ENCODE data around the gene SLC25A5. TPM values are rescaled to one million over a fixed set of nuclear protein-coding genes. Genes with fewer than 3 reads are reported as not detected.
"Not testable (repeated sequence)": the region's sequence is repeated elsewhere in the genome, so short reads cannot be mapped to it uniquely, and the experiment has no call there.

SLC25A5 gene
- polyA plus RNA-seq, 3 donors: 177 to 511 (median 346) TPM

DNA sequence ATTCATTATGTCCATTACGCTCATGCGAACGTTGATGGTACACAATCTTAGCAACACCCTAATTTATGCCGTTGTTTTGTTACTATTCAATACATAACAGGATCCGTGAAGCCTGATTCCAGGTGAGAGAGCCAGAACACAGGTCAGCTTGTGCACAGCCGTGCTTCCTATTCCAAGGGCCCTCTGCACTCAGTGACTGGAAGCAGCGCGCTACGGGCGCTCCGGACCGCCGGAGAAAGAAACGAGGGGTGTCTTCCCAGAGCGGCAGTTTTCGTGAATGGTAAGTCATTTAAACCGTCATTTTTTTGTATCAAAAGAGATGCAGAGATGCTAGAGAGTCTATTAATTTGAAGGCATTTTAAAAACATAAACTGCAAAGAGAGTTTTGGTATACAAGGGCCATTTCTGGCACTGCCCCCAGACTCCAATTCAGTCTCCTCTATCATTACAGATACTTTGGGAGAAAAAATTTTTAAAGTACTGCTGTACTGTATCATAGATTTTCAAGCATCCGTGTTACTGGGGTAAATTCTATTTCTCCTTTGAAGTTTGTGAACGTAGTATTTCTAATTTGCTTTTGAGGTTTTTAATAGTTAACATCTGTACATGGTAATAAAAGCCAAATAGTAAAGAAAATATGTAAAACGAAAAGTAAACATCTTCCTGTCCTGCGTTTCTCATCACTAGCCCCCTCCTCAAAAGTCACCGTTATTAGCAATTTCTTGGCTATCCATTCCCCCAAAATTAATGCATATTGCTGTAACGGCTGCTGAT, 6.6 kb downstream of the SLC25A5 start:
- WGBS, 3 donors: 81 to 89% (median 87%) methylated on average over 23 of the region's 23 CpGs

DNA sequence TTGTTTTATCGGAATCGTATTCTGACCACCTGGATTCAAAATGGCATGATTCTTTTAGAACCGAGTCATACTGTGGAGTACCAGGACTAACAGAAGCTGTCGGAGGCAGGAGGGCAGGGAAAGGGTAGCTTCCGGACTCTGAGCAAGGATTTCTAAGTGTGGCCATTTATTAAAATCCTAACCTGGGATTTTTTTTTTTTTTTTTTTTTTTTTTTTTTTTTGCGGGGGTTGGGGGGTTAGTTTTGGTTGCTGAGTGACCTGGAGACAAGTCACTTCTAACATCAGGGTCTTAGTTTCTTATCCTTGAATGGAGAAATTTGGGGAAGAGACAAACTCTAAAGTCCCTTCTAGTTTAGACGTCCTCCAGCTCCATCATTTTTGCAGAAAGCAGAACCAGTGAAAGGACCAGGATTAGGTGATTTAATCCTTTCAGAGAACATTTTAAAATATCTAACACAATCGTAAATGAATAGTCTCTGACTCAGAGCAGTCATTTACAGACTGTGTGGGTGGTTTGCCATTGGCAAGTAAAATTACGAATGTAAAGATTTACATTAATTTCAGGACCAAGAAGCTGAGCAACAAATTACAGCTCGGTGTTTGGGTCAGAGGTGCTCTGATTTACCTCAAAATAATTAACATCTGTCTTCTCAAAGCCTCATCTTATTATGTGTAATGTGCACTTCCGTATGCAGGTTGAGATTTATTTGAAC, 7.3 kb downstream of the SLC25A5 start:
- 76 to 79% (median 76%) methylated on average over 10 to 11 of the region's 11 CpGs for WGBS, 3 donors
- no peak overlapping the region for H3K27ac ChIP-seq (ENCODE audit: low read depth, low read length)

More for the DNA sequence above, 6.6 kb downstream of the SLC25A5 start:
- H3K27ac ChIP-seq (ENCODE audit: low read depth, low read length): no peak overlapping the region

DNA sequence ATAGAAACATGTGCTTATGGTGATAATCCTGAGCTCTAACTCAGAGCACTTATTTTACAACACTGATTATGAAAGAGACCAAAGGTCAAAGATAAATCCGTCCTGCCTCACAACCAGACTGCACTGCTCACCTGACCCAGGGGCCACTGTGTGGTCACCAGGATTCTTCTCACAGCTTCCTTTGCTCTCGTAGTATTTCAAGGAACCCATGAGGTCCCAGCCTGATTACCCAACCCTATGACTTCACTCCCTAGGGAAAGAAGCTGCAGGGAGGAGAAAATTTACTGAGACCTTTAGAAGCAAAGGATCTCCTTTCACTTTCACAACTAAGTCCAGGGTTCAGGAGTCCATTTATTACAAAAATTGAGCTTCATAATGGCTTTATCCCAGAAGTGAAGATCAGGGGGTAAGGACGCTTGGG, 9.6 kb downstream of the SLC25A5 start:
- H3K27ac ChIP-seq (ENCODE audit: low read depth, low read length): no peak overlapping the region
- 20 to 30% (median 29%) methylated on average over 3 of the region's 3 CpGs for WGBS, 3 donors

DNA sequence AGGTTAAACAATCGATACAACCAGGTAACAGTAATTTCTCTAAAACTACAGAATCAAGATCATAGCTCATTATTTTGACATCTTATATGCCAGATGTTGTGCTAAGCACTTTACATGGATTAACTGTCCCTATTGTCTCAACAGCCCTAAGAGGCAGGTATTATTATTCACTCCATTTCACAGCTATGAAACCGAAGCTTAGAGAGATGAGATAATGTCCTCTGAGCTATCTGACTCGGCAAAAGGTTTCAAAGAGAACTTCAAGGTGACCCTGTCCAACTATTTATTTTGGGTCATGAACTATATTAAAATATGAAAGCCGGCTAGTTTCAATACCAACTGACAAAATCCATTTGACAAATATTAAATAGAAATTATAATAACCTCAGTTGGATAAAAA, 10.3 kb downstream of the SLC25A5 start:
- H3K27ac ChIP-seq (ENCODE audit: low read depth, low read length): no peak overlapping the region
- 52 to 85% (median 85%) methylated on average over 4 of the region's 4 CpGs for WGBS, 3 donors

DNA sequence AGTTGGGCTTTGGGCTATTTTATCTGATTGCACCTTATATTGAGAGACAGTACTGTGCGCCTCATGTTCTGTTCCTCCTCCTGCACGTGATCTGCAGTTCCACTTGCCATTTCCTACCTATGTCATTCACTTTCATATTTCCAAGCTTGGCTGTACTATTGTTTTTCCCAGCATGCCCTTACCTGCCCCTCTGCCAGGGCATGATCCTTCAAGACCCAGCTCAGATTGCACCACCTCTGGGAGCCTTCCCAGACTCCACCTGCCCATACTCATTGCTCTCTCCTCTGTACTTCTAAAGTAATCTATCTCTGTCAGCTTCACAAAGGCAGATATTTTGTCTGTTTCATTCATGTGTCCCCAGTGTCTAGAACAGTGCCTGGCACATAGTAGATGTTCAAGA, 11.6 kb downstream of the SLC25A5 start:
- 72 to 89% (median 72%) methylated on average over 2 of the region's 2 CpGs for WGBS, 3 donors
- no peak overlapping the region for H3K27ac ChIP-seq (ENCODE audit: low read depth, low read length)

DNA sequence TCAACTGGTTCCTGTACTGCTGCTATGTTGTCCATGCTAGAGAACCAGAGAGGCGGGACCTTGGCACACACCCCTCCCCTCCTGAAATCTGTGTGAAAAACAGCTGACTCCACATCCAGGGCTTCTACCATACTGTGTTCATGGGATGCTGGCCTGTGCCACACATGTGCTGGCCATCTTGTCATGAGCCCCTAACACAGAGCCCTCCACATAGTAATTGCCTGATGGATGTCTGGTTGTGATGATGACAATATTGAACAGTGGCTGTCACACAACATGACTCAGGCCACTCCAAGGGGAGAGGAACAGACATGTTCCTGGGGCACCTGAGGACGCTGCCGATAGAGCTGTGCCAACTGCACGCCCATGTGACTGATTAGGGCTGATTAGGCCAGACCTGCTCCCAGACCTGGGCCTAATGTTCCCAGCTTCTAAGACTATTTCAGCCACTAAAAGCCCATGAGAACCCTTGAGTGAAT, 13.1 kb downstream of the SLC25A5 start:
- H3K27ac ChIP-seq (ENCODE audit: low read depth, low read length): no peak overlapping the region
- 27 to 78% (median 76%) methylated on average over 4 of the region's 4 CpGs for WGBS, 3 donors

DNA sequence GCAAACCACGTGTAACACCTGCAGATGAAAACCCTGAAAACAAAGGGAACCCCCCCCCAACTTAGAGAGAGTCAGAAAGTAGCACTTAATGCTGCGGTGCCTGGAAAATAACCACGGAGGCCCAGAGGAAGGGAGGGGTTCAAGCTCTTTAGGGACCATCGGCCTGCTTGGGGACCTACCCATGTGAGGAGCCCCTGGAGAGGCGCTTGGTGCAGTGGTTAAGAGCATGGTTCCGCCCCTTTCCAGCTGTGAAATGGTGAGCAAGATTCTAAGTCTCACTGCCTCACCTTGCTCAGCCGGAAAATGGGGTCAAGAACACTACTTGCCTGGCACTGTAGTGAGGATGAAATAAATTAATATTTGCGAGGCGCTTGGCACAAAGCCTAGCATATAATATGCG, 13.8 kb downstream of the SLC25A5 start:
- WGBS, 3 donors: 40 to 62% (median 52%) methylated on average over 10 of the region's 10 CpGs
- H3K27ac ChIP-seq (ENCODE audit: low read depth, low read length): no peak overlapping the region

DNA sequence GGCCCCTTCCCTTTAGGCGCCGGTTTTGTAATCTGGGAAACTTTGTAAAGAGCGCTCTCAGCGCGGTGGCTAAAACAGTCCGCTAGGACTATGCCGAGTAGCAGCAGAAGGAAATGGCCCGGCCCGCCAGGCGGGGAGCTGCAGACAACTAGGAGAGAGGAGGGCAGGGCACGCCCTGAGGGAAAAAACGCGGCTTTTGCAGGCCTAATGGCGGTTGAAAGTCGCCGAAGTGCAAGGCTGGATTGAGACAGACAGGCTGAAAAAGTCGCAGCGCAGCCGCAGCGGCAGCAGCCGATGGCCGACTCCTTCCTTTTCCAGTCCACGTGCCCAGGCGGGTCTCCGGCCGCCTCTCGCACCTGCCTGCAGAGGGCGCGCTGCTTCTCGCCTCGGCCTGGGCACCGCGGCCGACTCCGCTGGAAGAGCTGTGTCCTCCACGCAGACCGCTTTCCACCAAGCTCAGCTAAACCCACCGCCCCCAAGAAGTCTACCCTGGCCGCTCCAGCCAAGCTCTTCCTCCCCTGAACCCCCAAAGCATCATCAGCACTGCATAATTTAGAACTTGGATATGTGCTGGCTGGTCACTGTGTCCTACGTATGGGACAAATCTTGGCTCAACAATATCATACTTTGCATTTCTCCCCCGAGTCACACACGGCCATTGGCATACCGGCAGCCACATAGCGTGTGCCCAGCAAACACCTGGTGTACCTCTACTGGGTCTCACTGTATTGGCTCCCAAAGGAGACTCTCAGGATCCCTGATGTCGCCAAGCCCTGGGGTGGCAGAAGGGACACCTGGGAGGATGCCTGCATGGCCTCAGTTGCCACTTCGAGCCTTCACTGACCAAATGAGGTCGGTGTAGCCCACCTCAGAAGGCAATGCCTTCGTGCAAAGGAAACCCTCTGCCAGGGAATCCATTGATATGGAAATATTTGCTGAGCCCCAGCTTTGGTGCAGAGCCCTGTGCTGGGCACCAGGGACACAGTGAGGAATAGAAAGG, 14.5 kb downstream of the SLC25A5 start:
- 10 to 41% (median 14%) methylated on average over 46 to 48 of the region's 48 CpGs for WGBS, 3 donors
- H3K27ac ChIP-seq (ENCODE audit: low read depth, low read length): no peak overlapping the region

DNA sequence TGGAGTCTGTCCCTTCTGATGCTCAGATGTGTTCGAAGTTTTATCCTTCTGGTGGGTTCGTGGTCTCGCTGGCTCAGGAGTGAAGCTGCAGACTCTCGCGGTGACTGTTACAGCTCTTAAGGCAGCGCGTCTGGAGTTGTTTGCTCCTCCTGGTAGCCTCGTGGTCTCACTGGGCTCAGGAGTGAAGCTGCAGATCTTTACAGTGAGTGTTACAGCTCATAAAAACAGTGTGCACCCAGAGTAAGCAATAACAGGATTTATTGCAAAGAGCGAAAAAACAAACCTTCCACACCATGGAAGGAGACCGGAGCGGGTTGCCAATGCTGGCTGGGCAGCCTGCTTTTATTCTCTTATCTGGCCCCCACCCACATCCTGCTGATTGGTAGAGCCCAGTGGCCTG, 18.5 kb downstream of the SLC25A5 start:
- H3K27ac ChIP-seq (ENCODE audit: low read depth, low read length): no peak overlapping the region
- WGBS, 3 donors: 72 to 82% (median 78%) methylated on average over 11 of the region's 11 CpGs

DNA sequence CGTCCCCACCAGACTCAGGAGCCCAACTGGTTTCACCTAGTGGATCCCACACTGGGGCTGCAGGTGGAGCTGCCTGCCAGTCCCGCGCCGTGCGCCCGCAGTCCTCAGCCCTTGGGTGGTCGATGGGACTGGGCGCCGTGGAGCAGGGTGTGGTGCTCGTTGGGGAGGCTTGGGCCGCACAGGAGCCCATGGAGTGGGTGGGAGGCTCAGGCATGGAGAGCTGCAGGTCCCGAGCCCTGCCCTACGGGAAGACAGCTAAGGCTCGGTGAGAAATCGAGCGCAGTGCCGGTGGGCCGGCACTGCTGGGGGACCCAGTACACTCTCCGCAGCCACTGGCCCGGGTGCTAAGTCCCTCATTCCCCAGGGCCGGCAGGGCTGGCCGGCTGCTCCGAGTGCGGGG, 19.5 kb downstream of the SLC25A5 start:
- 94 to 96% (median 94%) methylated on average over 18 to 24 of the region's 24 CpGs for WGBS, 3 donors
- H3K27ac ChIP-seq (ENCODE audit: low read depth, low read length): not testable (repeated sequence)

DNA sequence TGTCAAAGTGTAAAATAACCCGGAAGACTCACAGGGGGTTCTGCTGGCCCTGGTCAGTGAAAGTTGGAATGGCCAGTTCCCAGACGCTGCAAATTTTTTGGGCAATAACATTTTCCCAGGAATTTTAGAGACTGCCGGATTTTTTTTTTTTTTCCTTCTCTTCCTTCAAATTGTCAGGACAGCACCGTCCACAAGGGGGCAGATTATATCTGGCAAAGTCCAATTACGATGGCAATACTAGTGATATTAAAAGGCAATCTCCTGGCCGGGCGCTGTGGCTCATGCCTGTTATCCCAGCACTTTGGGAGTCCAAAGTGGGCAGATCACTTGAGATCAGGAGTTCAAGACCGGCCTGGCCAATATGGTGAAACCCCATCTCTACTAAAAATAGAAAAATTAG, 20.5 kb downstream of the SLC25A5 start:
- no peak overlapping the region for H3K27ac ChIP-seq (ENCODE audit: low read depth, low read length)
- 12 to 17% (median 13%) methylated on average over 8 of the region's 8 CpGs for WGBS, 3 donors

DNA sequence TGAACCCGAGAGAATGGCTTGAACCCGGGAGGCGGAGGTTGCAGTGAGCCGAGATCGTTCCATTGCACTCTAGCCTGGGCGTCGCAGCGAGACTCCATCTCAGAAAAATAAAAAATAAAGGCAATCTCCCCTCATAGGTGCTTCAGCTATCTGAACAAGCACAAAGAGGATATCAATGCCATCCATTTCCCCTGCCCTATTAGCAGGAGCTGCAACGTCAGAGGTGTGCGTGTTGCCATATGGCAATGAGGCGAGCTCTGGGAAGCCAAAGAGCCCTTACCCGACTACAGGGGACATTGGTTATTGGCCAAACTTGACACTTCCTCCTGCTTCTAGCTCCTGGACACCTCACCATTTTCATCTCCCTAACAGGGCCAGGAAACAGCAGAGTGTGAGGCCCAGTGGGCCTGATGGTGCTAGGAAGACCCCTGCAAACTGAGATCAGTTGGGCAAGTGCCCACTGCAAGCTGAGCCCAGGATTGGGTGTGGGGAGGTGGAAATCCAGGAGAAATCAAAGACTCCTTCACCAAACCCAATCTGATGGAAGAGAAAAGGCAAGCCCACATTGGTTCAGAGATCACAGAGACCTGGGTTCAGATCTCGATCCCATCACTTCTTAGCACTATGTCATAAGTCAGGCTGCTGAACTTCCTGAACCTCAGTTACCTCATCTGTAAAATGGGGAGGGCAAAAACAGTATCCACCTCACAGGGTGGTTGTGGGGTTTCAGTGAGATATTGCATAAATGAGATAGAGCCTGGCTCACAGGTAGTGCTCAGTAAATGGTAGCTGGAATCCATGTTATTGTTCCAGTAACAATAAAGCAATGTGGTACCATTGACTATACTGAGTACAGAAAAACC, 21.2 kb downstream of the SLC25A5 start:
- WGBS, 3 donors: 72 to 83% (median 80%) methylated on average over 10 to 13 of the region's 13 CpGs
- no peak overlapping the region for H3K27ac ChIP-seq (ENCODE audit: low read depth, low read length)

DNA sequence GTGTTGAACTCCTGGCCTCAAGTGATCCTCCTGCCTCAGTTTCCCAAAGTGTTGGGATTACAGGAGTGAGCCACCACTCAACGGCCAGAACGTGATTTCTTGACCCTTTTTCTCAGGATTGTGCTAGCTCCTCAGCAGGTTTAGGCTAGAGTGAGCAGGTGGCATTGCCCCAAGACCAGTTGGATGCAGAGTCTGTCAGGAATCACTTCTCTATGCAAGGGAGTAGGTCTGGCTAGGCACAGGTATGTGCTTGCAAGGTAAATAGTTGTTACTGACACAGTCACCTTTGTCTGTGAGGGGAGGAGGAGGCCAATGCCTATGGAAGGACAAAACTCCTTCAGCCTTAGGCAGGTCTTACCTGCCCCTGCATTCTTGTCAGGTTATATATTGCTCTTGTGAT, 24.2 kb downstream of the SLC25A5 start:
- H3K27ac ChIP-seq (ENCODE audit: low read depth, low read length): no peak overlapping the region
- 70 to 100% (median 98%) methylated on average over 2 of the region's 2 CpGs for WGBS, 3 donors

DNA sequence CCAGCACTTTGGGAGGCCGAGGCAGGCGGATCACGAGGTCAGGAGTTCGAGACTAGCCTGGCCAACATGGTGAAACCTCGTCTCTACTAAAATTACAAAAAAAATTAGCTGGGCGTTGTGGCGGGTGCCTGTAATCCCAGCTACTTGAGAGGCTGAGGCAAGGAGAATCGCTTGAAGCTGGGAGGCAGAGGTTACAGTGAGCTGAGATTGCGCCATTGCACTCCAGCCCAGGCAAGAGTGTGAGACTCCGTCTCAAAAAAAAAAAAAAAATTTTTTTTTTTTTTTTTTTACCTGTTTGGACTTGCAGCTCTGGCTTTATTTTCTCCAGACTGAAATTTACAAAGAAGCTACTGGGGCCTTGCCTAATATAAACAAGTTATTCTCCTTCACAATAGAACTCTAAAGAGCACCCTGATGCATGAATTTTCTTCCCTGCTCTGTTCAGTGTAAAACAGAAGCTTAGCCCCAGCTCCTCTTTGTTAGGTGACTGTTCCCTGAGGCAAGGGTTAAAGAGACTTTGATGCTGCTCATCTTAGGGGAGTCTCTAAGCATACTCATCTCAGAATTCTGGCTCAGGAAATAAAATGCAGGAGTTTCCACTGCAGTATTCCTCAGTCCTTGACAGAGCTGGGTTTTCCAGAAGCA, 25.7 kb downstream of the SLC25A5 start:
- 77 to 90% (median 85%) methylated on average over 8 to 10 of the region's 10 CpGs for WGBS, 3 donors
- not testable (repeated sequence) for H3K27ac ChIP-seq (ENCODE audit: low read depth, low read length)

DNA sequence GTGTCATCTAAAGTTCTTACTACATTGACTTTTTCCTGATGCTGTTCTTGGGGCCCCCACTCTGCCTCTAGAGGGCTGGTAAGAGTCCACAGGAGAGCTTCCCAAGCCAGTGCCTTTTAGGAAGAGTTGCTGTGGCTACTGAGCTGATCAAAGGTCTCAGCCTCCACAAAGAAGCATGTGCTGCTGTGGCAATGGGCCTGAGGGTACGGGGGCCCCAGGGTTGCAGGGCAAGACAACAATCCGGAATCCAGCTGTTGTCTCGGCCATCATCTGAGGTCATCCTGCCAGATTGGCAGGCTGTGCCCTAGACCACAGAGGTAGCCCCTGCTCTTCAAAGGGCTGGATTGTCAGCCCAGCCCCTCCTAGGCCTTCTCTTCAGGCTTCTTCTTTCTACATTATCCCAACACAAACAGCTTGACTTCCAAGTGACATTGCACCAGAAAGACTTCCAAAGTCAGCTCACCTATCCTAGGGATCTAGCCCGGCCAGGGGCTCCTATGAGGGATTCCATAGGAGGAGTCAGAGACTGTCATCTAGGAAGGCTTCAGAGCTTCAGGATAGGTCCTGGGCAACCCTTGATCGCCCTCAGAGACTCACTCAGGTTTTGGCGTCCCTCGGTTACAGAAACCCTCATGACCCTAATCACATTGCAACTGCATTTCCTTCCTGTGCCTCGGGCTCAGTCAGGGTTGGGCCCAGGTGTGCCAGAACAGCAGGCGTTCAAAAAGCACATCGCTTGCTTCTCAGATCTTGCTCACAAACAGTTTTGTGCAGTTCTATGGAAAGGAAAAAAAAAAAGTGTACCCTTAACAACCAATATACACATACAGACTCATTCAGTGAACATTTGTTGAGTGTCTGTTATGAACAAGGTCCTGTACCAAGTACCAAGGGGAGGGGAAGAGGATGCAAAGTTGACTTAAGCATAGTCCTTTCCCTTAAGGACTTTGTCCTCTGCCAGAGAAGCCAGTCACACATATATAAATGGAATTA, 27.8 kb downstream of the SLC25A5 start:
- no peak overlapping the region for H3K27ac ChIP-seq (ENCODE audit: low read depth, low read length)
- 57 to 77% (median 66%) methylated on average over 9 to 10 of the region's 10 CpGs for WGBS, 3 donors

DNA sequence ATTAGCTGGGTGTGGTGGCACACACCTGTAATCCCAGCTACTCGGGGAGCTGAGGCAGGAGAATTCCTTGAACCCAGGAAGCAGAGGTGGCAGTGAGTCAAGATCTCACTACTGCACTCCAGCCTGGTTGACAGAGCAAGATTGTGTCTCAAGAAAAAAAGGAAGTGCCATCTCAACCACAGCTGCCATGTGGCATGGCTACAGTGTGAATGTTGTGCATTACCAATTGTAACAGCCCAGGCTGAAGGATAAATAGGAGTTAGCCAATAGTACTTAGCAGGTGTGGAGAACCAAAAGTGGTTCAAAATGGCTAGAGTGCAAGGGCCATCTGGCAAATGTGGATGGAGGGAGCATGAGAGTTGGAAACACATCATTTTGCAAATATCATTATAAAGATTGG, 28.9 kb downstream of the SLC25A5 start:
- H3K27ac ChIP-seq (ENCODE audit: low read depth, low read length): no peak overlapping the region
- 53 to 60% methylated on average over 1 of the region's 1 CpG; no CpG with 5 or more reads in 1 of the 3 donors for WGBS, 3 donors
